Transverse colon (tissue), 4 donors: Measurements from ENCODE around the gene FXYD6. TPM values are rescaled to one million over a fixed set of nuclear protein-coding genes. Genes with fewer than 3 reads are reported as not detected.

Experiments used
- DNase-seq: peaks from one replicate; pipeline ENCODE4 v3.0.0-alpha.2; 2019
- H3K27ac ChIP-seq, 4 donors: fragments of 200-600 bp; sonication (generic); 2 replicates each; pipeline ENCODE4 v1.5.1; 2016 to 2018; ENCODE audit warnings: inconsistent platforms in 4 of 4
- H3K27me3 ChIP-seq: fragments of 200-600 bp; sonication (generic); 2 replicates; pipeline ENCODE4 v1.5.1; 2017; ENCODE audit warnings: inconsistent platforms
- H3K36me3 ChIP-seq, 4 donors: fragments of 200-600 bp; sonication (generic); 2 replicates each; pipeline ENCODE4 v1.5.1; 2017 to 2019; ENCODE audit warnings: inconsistent platforms in 4 of 4
- H3K4me1 ChIP-seq, 4 donors: fragments of 200-600 bp; sonication (generic); 2 replicates each; pipeline ENCODE4 v1.5.1; 2017 to 2020; ENCODE audit warnings: inconsistent platforms in 4 of 4
- H3K4me3 ChIP-seq, 4 donors: fragments of 200-600 bp; sonication (generic); 1 replicate in 1 of 4; 2 replicates in 3 of 4; pipeline versions ENCODE4 v1.5.1 to v1.6.1; 2017 to 2019; ENCODE audit warnings: inconsistent platforms in 4 of 4
- H3K9me3 ChIP-seq, 2 donors: fragments of 200-600 bp; sonication (generic); 2 replicates each; pipeline ENCODE4 v1.5.1; 2017 to 2019; ENCODE audit warnings: inconsistent platforms in 2 of 2
- EP300 ChIP-seq: sonication (generic); formaldehyde crosslinking; IDR thresholded peaks from one replicate; pipeline ENCODE4 v1.6.1; 2017; ENCODE audit warnings: antibody characterized with exemption, low read depth
- POLR2A ChIP-seq: fragments of 450-650 bp; IDR thresholded peaks from one replicate; pipeline ENCODE4 v1.6.1; 2016; ENCODE audit warnings: antibody characterized with exemption, mild to moderate bottlenecking, moderate library complexity
- POLR2AphosphoS5 ChIP-seq, 3 donors: sonication (generic); formaldehyde crosslinking; IDR thresholded peaks; one replicate each; pipeline ENCODE4 v1.6.1; 2016; ENCODE audit warnings: antibody characterized with exemption in 3 of 3
- WGBS, 2 donors: methylation state at CpG; one replicate each; pipeline ENCODE4 v1.1.5; 2018; ENCODE audit warnings: low coverage in 1 of 2; 5-methylcytosine and 5-hydroxymethylcytosine counted together
- in situ Hi-C, 4 donors: fragments of 200-750 bp; cut with MboI; loops; one replicate each; pipeline versions ENCODE4 v1.15.0 to v1.15.1; 2017; ENCODE audit warnings: low sequenced_read_pairs in 3 of 4, low pct_ligation_motif_present in 1 of 4, low pct_unique_long_range_greater_than_20kb in 1 of 4
- intact Hi-C: fragments of 100-400 bp; cut with DNase I; formaldehyde crosslinking; loops from one replicate; pipeline ENCODE4 v1.15.1; 2023; ENCODE audit warnings: low total_unique reads
- total RNA-seq, 4 donors: library from RNA; depleted of rRNA; stranded (reverse); fragments of >200 nt; gene quantifications; one replicate each; pipeline ENCODE4 v1.1.0, GENCODE V29; 2016
- TF ChIP-seq, protein P1 (sequence below), 5 experiments: fragments of 200-600 bp in 3 of 5; fragments of 450-650 bp in 2 of 5; sonication (generic) in 3 of 5; IDR thresholded peaks; 1 replicate in 2 of 5; 2 replicates in 3 of 5; pipeline ENCODE4 v1.5.1; 2016 to 2017; ENCODE audit warnings: antibody characterized with exemption in 5 of 5, inconsistent platforms in 3 of 5, mild to moderate bottlenecking in 2 of 5, moderate library complexity in 1 of 5

The FXYD6 gene
- total RNA-seq, 4 donors from 2014 or later = 29.2 to 62.5 (median 46.0) TPM

GRCh38 chr11:117829369-117829725, 47.1 kb downstream of the FXYD6 start:
- H3K27ac ChIP-seq = peak overlapping the region; percentile 17 to 50 (median 36)
- H3K27me3 ChIP-seq = no peaks in the 10 kb centered on the region
- in situ Hi-C loops (no loop called here), intact Hi-C loops (no loop called here)
- TF ChIP-seq, protein P1, sequence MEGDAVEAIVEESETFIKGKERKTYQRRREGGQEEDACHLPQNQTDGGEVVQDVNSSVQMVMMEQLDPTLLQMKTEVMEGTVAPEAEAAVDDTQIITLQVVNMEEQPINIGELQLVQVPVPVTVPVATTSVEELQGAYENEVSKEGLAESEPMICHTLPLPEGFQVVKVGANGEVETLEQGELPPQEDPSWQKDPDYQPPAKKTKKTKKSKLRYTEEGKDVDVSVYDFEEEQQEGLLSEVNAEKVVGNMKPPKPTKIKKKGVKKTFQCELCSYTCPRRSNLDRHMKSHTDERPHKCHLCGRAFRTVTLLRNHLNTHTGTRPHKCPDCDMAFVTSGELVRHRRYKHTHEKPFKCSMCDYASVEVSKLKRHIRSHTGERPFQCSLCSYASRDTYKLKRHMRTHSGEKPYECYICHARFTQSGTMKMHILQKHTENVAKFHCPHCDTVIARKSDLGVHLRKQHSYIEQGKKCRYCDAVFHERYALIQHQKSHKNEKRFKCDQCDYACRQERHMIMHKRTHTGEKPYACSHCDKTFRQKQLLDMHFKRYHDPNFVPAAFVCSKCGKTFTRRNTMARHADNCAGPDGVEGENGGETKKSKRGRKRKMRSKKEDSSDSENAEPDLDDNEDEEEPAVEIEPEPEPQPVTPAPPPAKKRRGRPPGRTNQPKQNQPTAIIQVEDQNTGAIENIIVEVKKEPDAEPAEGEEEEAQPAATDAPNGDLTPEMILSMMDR (IDR thresholded peaks at IDR 0.05) = no peak
- TF ChIP-seq POLR2A (no peak), POLR2AphosphoS5 (IDR thresholded peaks at IDR 0.05) (no peak), EP300 (no peak)
- 73% methylated on average over 7 of the region's 7 CpGs; no CpG with 5 or more reads in 1 of the 2 donors for WGBS, 2 donors
- DNase-seq = peak; percentile 7
- H3K36me3 ChIP-seq = no peaks in the 10 kb centered on the region
- no peak overlapping the region for H3K4me3 ChIP-seq
- H3K9me3 ChIP-seq = no peaks in the 10 kb centered on the region
- peaks cover 4 to 47% (median 8%) of the 10 kb centered on the region in 4 donors for H3K4me1 ChIP-seq

GRCh38 chr11:117828611-117829368, 47.7 kb downstream of the FXYD6 start:
- H3K4me3 ChIP-seq = no peak overlapping the region
- intact Hi-C loops (no loop called here), in situ Hi-C loops (no loop called here)
- no peaks in the 10 kb centered on the region for H3K27me3 ChIP-seq
- no peak for TF ChIP-seq POLR2A
- TF ChIP-seq, protein P1 (IDR thresholded peaks at IDR 0.05) = no peak
- no peak for TF ChIP-seq EP300
- peak overlapping the region; percentile 17 to 50 (median 36) for H3K27ac ChIP-seq
- DNase-seq = peak; percentile 50
- WGBS, 2 donors = 51% methylated on average over 16 of the region's 16 CpGs; no CpG with 5 or more reads in 1 of the 2 donors
- peaks cover 4 to 49% (median 8%) of the 10 kb centered on the region in 4 donors for H3K4me1 ChIP-seq
- H3K36me3 ChIP-seq = no peaks in the 10 kb centered on the region
- no peaks in the 10 kb centered on the region for H3K9me3 ChIP-seq

DNA sequence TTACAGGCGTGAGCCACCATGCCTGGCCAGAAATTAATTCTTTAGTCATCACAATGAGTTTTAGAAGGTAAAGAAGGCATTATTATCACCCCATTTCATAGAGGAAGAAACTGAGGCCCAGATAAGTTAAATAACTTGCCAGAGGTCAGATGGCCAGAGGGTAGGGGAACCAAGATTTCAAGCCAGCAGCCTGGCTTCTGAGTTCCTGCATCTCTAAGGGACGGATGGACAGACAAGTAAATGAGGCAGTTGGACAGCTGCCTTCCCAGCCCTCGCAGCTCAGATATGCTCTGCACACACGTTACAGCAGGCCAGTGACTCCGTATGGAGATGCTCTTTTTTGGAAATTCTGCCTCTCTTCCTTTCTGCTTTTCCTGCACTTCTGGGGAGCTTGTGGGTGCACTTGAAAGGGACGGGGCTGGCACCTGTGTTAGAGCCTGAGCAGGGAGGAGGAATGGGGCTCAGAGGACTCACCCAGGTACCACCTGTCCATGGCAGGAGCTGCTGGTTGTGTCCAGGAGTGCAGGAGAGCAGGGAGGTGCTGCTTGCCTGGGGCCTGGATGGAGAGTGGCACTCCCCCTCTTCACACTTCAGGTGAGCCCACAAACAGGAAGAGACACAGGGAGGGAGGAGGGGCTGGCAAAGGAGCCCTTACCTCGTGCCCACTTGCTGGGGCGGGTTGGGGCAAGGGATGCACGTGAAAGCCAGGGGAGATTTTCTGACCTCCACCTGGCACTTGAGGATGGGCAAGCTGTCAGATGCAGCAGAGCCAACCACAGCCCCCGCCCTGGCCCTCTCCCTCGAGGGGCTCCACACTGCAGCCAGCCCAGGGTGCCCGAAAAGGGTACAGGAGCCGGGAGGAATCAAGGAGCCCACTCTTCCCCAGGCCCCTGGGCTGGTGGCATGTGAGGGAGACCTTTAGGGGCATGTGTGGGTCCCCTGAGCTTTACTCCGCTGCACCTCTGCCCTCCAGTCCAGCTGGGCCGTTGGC, 48.6 kb downstream of the FXYD6 start:
- Histone ChIP-seq H3K4me3 (no peak overlapping the region), H3K27ac (peak overlapping the region in 3 of 4 donors; percentile 30 to 50 (median 41)), H3K4me1 (peaks cover 4 to 45% (median 6%) of the 10 kb centered on the region in 4 donors), H3K36me3 (no peaks in the 10 kb centered on the region), H3K27me3 (no peaks in the 10 kb centered on the region), H3K9me3 (no peaks in the 10 kb centered on the region)
- WGBS, 2 donors = 76% methylated on average over 15 of the region's 15 CpGs; no CpG with 5 or more reads in 1 of the 2 donors
- peak; percentile 9 for DNase-seq
- in situ Hi-C loops = no loop called here
- intact Hi-C loops = no loop called here
- TF ChIP-seq POLR2A (no peak), EP300 (no peak), POLR2AphosphoS5 (IDR thresholded peaks at IDR 0.05) (no peak)
- TF ChIP-seq, protein P1 (IDR thresholded peaks at IDR 0.05) = no peak

- Histone ChIP-seq H3K4me1 (peaks cover 4 to 42% (median 6%) of the 10 kb centered on the region in 4 donors), H3K9me3 (no peaks in the 10 kb centered on the region), H3K4me3 (no peak overlapping the region), H3K27ac (no peak overlapping the region), H3K27me3 (no peaks in the 10 kb centered on the region), H3K36me3 (no peaks in the 10 kb centered on the region)
- intact Hi-C loops = no loop called here
- TF ChIP-seq, protein P1 (IDR thresholded peaks at IDR 0.05) = no peak
- TF ChIP-seq POLR2AphosphoS5 (IDR thresholded peaks at IDR 0.05) = no peak
- TF ChIP-seq POLR2A = no peak
- TF ChIP-seq EP300 = no peak
- in situ Hi-C loops = no loop called here
- DNase-seq = no peak
- 64 to 87% methylated on average over 3 of the region's 3 CpGs for WGBS, 2 donors
Observed at GRCh38 chr11:117826832-117827231, 49.6 kb downstream of the FXYD6 start.
